B cell (primary cell): ENCODE results near the gene SIPA1L3. TPM values are rescaled to one million over a fixed set of nuclear protein-coding genes. Genes with fewer than 3 reads are reported as not detected.

Source experiments
- ATAC-seq: fragments of 200-7000 bp; cut with Tn5 transposase; one replicate; pipeline ENCODE4 v1.10.0; 2021; ENCODE audit warnings: low read depth, mild to moderate bottlenecking, moderate number of reproducible peaks, moderate library complexity
- CTCF ChIA-PET: fragments of 350-600 bp; sonication (Branson Sonifier 250); formaldehyde crosslinking; loops from one replicate; lab custom pipeline; 2021; ENCODE audit warnings: antibody characterized with exemption, inconsistent platforms; lab: Charles Lee
- POLR2A ChIA-PET: fragments of 350-600 bp; sonication (Branson Sonifier 250); formaldehyde crosslinking; loops from one replicate; lab custom pipeline; 2021; ENCODE audit warnings: antibody characterized with exemption; lab: Charles Lee
- DNase-seq: peaks from one replicate; pipeline ENCODE4 v3.0.0; 2013
- H2AFZ ChIP-seq: 2 replicates; pipeline ENCODE4 v1.6.1; 2012; ENCODE audit warnings: mild to moderate bottlenecking, low read depth, low read length; ENCODE audit not compliant: insufficient read depth, poor library complexity, severe bottlenecking
- H3K27ac ChIP-seq, 2 donors: 1 replicate in 1 of 2; 2 replicates in 1 of 2; pipeline ENCODE4 v1.5.1; 2012 to 2013; ENCODE audit warnings: low read length in 2 of 2, mild to moderate bottlenecking in 2 of 2, moderate library complexity in 1 of 2
- H3K27me3 ChIP-seq, 4 experiments: fragments of 200-600 bp in 1 of 4; sonication (generic) in 1 of 4; replicated peaks in 1 of 4; 1 replicate in 2 of 4; 2 replicates in 2 of 4; pipeline versions ENCODE4 v1.6.1 to v1.7.0; 2013 to 2016; ENCODE audit warnings: low read length in 3 of 4, mild to moderate bottlenecking in 2 of 4, mixed read lengths in 1 of 4, moderate library complexity in 1 of 4; ENCODE audit not compliant: insufficient read depth in 4 of 4, control insufficient read depth in 3 of 4; ENCODE audit errors: control extremely low read depth in 1 of 4
- H3K36me3 ChIP-seq, 2 experiments: replicated peaks in 1 of 2; 1 replicate in 1 of 2; 2 replicates in 1 of 2; pipeline versions ENCODE4 v1.6.1 to v1.7.1; 2013; ENCODE audit warnings: low read length in 1 of 2; ENCODE audit not compliant: insufficient read depth in 2 of 2, control insufficient read depth in 1 of 2; ENCODE audit errors: control extremely low read depth in 1 of 2, extremely low read depth in 1 of 2
- H3K4me1 ChIP-seq, 2 donors: fragments of 200-600 bp in 1 of 2; sonication (generic) in 1 of 2; 1 replicate in 1 of 2; 2 replicates in 1 of 2; pipeline versions ENCODE4 v1.5.1 to v1.6.1; 2013 to 2017; ENCODE audit warnings: low read length in 2 of 2; ENCODE audit not compliant: control insufficient read depth in 2 of 2, insufficient read depth in 2 of 2
- H3K4me2 ChIP-seq: replicated peaks from 2 replicates; pipeline ENCODE3; 2012; ENCODE audit warnings: mild to moderate bottlenecking, low read depth, low read length; ENCODE audit not compliant: poor library complexity, severe bottlenecking
- H3K4me3 ChIP-seq, 5 experiments: fragments of 200-600 bp in 1 of 5; sonication (generic) in 1 of 5; 1 replicate in 3 of 5; 2 replicates in 2 of 5; pipeline versions ENCODE4 v1.5.1 to v1.7.0; 2011 to 2016; ENCODE audit warnings: low read length in 4 of 5, mild to moderate bottlenecking in 4 of 5, low read depth in 2 of 5, control low read depth in 1 of 5, moderate library complexity in 1 of 5; ENCODE audit not compliant: insufficient read depth in 1 of 5; ENCODE audit errors: control extremely low read depth in 1 of 5, extremely low read depth in 1 of 5
- H3K79me2 ChIP-seq: fragments of 200-600 bp; sonication (generic); one replicate; pipeline ENCODE4 v1.6.0; 2016; ENCODE audit warnings: low read length; ENCODE audit not compliant: control insufficient read depth, insufficient read depth
- H3K9ac ChIP-seq: fragments of 200-600 bp; sonication (generic); 2 replicates; pipeline ENCODE4 v1.6.1; 2017; ENCODE audit warnings: mild to moderate bottlenecking, low read length, moderate library complexity
- H3K9me3 ChIP-seq, 3 donors: one replicate each; pipeline versions ENCODE4 v1.6.1 to v1.7.1; 2013; ENCODE audit warnings: low read length in 2 of 3; ENCODE audit not compliant: control insufficient read depth in 2 of 3, insufficient read depth in 1 of 3; ENCODE audit errors: control extremely low read depth in 1 of 3
- H4K20me1 ChIP-seq: 2 replicates; pipeline ENCODE4 v1.6.0; 2012; ENCODE audit warnings: mild to moderate bottlenecking, low read length; ENCODE audit not compliant: insufficient read depth, control insufficient read depth, poor library complexity, severe bottlenecking
- H3K27ac Mint-ChIP-seq: one replicate; pipeline ENCODE4 v1.8.0; 2021; ENCODE audit warnings: mixed read lengths
- H3K27me3 Mint-ChIP-seq: one replicate; pipeline ENCODE4 v1.8.0; 2021; ENCODE audit warnings: mixed read lengths
- H3K4me1 Mint-ChIP-seq: one replicate; pipeline ENCODE4 v1.8.0; 2021; ENCODE audit warnings: mixed read lengths
- H3K4me3 Mint-ChIP-seq: one replicate; pipeline ENCODE4 v1.8.0; 2021; ENCODE audit warnings: mixed read lengths
- H3K9me3 Mint-ChIP-seq: one replicate; pipeline ENCODE4 v1.8.0; 2022; ENCODE audit warnings: mixed read lengths; ENCODE audit not compliant: insufficient read depth
- EZH2 ChIP-seq: IDR thresholded peaks from 2 replicates; pipeline ENCODE4 v1.6.1; 2012; ENCODE audit warnings: borderline replicate concordance, low read depth, mild to moderate bottlenecking, moderate library complexity, low read length; ENCODE audit not compliant: insufficient read depth, poor library complexity, severe bottlenecking
- WGBS: methylation state at CpG from one replicate; pipeline ENCODE4 v1.1.5; 2013; ENCODE audit warnings: missing lambda C conversion rate; ENCODE audit not compliant: insufficient coverage; 5-methylcytosine and 5-hydroxymethylcytosine counted together
- intact Hi-C: fragments of 100-400 bp; cut with micrococcal nuclease; formaldehyde crosslinking; loops from one replicate; pipeline ENCODE4 v1.10.0; 2022
- polyA plus RNA-seq: library from polyadenylated mRNA; depleted of rRNA; stranded (reverse); fragments of >200 nt; gene quantifications from 2 replicates; pipeline ENCODE4 v1.2.3, GENCODE V29; 2012
- total RNA-seq, 2 donors: library from RNA; stranded (reverse); fragments of 120-200 nt in 1 of 2; gene quantifications; 1 replicate in 1 of 2; 2 replicates in 1 of 2; pipeline versions ENCODE4 v1.2.3 to v1.2.4, GENCODE V29; 2013 to 2022
- TF ChIP-seq, protein P1 (sequence below): fragments of 200-600 bp; IDR thresholded peaks from one replicate; pipeline ENCODE4 v1.8.0; 2022; ENCODE audit warnings: antibody characterized with exemption, mild to moderate bottlenecking

Gene SIPA1L3
- total and polyA plus RNA-seq, 2 donors (not counting 1 experiment from before 2014, with no cell fraction given) = 48.3 to 295 TPM

DNA sequence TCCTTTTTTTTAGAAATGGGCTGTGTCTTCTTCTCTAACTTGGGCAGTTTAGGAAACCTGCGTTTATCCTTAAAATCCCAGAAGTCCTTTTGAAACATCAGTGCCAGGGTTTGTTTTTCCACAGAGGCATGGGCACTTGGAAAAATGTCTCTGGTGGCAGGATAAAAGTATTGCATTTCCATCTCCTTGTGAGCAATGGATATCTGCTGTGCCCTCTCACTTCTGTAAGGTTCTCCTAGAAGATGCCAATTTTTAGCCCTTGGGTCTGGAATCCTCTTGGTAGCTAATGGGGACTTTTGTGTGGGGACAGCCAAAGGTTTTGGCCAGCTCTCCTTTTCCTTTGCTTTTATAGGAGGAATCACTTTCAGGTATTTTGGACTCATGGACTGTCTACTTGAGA, 21.6 kb upstream of the SIPA1L3 start:
- no peaks in the 10 kb centered on the region for H3K4me1 ChIP-seq
- Mint-ChIP-seq H3K4me3 (no peak overlapping the region), H3K27ac (no peak overlapping the region), H3K27me3 (peaks cover 2% of the 10 kb centered on the region), H3K4me1 (no peaks in the 10 kb centered on the region), H3K9me3 (peaks cover 10% of the 10 kb centered on the region)
- no peak overlapping the region for H3K4me2 ChIP-seq
- TF ChIP-seq, protein P1, sequence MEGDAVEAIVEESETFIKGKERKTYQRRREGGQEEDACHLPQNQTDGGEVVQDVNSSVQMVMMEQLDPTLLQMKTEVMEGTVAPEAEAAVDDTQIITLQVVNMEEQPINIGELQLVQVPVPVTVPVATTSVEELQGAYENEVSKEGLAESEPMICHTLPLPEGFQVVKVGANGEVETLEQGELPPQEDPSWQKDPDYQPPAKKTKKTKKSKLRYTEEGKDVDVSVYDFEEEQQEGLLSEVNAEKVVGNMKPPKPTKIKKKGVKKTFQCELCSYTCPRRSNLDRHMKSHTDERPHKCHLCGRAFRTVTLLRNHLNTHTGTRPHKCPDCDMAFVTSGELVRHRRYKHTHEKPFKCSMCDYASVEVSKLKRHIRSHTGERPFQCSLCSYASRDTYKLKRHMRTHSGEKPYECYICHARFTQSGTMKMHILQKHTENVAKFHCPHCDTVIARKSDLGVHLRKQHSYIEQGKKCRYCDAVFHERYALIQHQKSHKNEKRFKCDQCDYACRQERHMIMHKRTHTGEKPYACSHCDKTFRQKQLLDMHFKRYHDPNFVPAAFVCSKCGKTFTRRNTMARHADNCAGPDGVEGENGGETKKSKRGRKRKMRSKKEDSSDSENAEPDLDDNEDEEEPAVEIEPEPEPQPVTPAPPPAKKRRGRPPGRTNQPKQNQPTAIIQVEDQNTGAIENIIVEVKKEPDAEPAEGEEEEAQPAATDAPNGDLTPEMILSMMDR = no peak
- TF ChIP-seq EZH2 = no peak
- no peaks in the 10 kb centered on the region for H4K20me1 ChIP-seq
- intact Hi-C loops = no loop called here
- H3K27ac ChIP-seq = no peak overlapping the region
- no peak overlapping the region for H3K4me3 ChIP-seq
- H3K9me3 ChIP-seq = peaks cover 5 to 33% (median 8%) of the 10 kb centered on the region in 3 donors
- no peak overlapping the region for H3K9ac ChIP-seq
- no peaks in the 10 kb centered on the region for H3K36me3 ChIP-seq
- WGBS = 100% methylated on average over 1 of the region's 1 CpG
- DNase-seq (no peak), ATAC-seq (no peak)
- peaks cover 0 to 25% (median 8%) of the 10 kb centered on the region in 4 experiments for H3K27me3 ChIP-seq
- CTCF ChIA-PET = interaction anchor here (1.0 kb wide), 1 partner anchor 17 kb away, joined by 3 read pairs; no protein-coding TSS in a partner anchor
- no peaks in the 10 kb centered on the region for H3K79me2 ChIP-seq
- POLR2A ChIA-PET = no interaction called here
- no peak overlapping the region for H2AFZ ChIP-seq

DNA sequence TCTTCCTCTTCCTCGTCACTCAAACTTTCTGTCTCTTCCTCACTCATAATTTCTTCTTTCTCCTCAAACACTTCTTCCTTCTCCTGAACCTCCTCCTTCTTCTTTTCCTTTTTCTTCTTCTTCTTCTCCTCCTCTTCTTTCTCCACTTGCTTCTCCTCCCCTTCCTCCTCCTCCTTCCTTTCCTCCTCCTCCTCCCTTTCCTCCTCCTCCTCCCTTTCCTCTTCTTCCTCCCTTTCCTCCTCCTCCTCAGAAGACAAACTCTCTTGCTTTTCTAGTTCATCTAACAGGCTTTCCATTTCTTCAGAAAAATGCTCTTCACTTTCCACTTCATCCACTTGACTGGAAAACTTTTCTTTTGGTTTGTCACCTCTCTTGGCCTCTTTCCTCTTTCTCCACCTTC, 20.4 kb upstream of the SIPA1L3 start:
- H3K4me3 ChIP-seq = no peak overlapping the region
- H3K9me3 ChIP-seq = peaks cover 5 to 30% (median 7%) of the 10 kb centered on the region in 3 donors
- DNase-seq (no peak), ATAC-seq (no peak)
- CTCF ChIA-PET = no interaction called here
- Mint-ChIP-seq H3K27ac (no peak overlapping the region), H3K27me3 (peaks cover 5% of the 10 kb centered on the region), H3K4me3 (no peak overlapping the region), H3K4me1 (no peaks in the 10 kb centered on the region), H3K9me3 (peaks cover 9% of the 10 kb centered on the region)
- H3K79me2 ChIP-seq = no peaks in the 10 kb centered on the region
- H3K36me3 ChIP-seq = no peaks in the 10 kb centered on the region
- no peak overlapping the region for H3K4me2 ChIP-seq
- H3K9ac ChIP-seq = no peak overlapping the region
- peaks cover 0 to 27% (median 8%) of the 10 kb centered on the region in 4 experiments for H3K27me3 ChIP-seq
- TF ChIP-seq, protein P1 = no peak
- no peak for TF ChIP-seq EZH2
- no peaks in the 10 kb centered on the region for H4K20me1 ChIP-seq
- no peaks in the 10 kb centered on the region for H3K4me1 ChIP-seq
- 80% methylated on average over 1 of the region's 1 CpG for WGBS
- no peak overlapping the region for H3K27ac ChIP-seq
- intact Hi-C loops = no loop called here
- POLR2A ChIA-PET = no interaction called here
- no peak overlapping the region for H2AFZ ChIP-seq
